Stimulated activated CD8-positive, alpha-beta memory T cell treated with anti-CD3 and anti-CD28 coated beads, Interleukin-15, amount 100 ng/mL, for 48 hours (primary cell): ENCODE data around the gene CDC5L.

ENCODE experiments used
- DNase-seq, 2 donors: peaks; one replicate each; pipeline ENCODE4 v3.0.0-alpha.2; 2020; ENCODE audit warnings: low read depth in 2 of 2

CDC5L gene

DNA sequence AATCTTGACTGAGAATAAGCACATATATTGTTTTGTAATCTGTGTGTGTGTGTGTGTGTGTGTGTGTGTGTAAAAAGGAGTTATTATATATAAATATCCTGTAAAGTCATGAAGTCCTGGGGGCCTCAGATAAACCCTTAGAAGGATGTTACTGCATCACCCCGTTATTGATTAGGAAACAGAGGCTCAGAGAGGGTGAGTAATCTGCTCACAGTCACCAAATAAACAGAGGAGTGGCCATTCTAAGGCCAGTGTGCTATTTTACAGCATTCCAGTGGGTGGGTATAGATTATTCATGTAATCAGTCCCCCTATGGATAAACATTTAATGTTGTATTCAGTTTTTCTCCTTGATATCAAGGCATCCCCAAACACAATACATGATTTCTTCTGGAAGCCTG, 87.1 kb downstream of the CDC5L start:
- DNase-seq, result no peak

DNA sequence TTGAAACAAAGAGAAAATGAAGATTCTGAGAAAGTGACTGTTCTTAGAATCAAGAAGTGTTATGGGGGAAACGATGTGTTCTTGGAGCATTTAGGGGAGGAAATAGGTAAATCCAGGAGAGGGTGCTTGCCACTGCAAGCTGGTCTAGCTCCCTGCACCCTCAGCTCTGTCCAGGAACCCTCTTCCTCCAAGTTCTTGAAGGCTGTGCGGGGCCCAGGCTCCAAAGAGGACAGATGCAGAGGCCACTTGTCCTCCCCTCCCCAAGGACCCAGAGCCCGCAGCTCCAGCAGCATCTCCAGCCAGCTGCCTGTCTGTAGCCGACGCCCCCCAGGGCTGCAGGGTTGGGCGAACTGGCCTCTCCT, 87.9 kb downstream of the CDC5L start:
- DNase-seq, result no peak

DNA sequence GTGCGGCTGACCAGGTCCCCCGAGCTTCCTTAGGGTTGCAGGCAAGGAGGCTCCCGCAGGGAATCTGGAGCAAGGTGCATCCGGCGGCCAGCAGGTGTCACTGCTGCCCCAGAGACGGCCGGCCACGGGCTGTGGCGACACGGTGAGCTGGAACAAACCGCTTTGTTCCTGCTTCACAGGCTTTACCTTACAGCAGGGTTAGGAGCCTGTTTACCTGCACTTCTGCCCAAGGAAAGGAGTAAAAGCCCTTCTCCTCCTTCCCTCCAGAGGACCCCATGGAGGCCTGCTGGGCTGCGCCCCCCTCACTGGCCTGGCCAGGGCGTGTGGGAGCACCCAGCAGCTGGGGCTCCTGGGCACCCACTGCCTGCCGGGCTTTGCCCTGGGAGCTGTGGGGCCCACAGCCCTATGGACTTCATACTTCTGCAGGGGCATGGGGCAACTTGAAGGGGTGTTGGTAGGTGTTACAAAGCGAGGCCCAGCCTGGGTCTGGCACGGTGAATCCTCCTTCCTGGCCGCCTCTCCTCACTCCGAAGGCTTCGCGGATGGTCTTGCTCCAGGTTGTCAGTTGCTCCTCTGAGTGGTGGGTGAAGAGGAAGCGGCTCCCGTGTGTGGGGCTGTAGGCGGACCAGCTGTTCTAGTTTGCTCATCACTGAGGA, 88.4 kb downstream of the CDC5L start:
- peak; percentile 53 to 54 for DNase-seq

DNA sequence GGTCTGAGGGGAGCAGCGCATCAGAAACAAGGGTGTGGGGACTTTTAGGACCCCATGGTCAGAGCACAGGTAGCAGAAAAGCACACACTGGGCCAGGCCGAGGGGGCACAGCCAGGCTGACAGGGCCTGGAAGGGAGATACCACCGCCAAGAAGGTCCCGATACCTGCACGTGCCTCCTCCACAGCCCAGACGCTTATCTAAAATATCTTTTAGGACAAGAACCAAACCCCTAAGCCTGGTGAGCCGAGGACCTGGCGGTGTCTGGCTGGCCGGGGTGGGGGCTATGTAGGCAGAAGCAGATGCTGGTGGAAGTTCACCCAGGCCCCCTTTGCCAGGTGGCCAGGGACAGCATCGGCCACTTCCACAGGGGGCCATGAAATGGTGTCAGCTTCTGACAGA, 89.3 kb downstream of the CDC5L start:
- no peak for DNase-seq

DNA sequence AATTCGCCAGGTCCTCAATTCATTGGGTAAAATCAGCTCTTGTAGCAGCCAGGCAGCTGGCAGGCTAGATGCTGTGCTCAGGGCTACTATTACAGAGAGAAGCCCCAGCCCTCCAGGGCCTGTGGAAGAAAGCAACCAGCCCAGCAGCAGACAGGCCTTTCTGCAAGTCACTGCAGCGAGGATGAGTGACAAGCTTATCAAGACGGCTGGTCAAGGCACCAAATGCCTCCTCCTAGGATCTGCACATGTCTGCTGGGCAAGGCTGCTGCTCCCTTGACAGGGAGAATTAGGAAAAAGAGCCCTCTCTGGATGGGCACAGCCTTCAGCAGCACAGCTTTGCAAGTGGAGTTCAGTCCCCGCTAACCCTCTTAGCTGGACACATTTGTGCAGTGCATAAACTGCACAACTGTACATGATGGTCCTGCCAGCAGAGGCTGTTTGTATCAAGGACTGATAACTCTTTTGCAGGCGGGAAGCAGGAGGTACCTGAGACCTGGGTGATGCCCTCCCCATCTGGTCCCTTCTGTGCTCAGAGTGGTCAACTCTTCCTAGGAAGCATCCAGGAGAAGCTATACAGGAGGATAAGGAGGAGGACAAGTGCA, 89.9 kb downstream of the CDC5L start:
- no peak for DNase-seq

DNA sequence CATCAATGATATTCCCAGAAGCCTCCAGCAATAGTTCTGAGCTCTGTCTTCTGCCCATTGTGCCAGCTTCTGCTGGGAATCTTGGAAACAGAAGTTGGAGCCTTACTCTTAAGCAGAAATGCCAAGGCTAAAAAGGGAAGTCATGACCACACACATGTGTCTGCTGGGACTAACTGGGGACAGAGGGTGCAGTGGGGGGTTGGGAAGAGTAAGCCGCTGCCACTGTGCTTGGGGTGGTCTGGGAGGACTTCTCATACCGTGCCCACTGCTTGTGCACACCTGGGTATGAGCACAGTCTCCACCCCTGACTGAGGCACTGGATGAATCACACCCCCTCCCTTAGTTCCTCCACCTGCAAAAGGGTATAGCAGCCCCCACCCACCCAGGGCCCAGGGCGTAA, 90.7 kb downstream of the CDC5L start:
- DNase-seq, result no peak

DNA sequence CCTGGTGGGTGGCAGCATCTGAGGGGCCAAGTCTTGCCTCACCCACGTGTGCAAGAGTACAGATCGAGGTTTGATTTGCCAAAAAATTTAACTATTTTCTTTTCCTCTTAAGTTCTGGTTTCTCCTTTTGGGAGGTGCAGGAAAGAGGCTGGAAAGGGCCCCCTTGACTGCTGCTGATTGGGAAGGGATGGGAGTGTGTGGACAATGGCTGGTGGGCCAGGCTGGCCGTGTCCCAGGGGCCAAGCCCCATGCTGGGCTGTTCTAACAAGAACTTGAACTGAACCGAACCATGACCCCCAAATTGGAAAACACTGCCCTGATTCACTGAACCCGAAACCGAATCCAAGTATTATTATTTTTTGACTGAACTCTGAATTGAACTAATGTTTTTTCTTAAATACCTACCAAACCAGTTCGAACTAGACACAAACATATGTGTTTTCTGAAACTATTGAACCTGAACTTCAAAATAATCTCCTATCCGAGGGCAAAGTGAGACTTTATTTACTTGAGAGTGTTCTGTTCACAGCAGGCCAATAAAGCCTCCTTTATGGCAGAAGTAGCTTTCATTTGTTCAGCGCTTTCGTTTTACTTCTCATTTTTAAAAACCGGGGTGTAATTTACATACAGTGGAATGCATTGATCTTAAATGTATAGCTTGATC, 91.2 kb downstream of the CDC5L start:
- no peak for DNase-seq

DNA sequence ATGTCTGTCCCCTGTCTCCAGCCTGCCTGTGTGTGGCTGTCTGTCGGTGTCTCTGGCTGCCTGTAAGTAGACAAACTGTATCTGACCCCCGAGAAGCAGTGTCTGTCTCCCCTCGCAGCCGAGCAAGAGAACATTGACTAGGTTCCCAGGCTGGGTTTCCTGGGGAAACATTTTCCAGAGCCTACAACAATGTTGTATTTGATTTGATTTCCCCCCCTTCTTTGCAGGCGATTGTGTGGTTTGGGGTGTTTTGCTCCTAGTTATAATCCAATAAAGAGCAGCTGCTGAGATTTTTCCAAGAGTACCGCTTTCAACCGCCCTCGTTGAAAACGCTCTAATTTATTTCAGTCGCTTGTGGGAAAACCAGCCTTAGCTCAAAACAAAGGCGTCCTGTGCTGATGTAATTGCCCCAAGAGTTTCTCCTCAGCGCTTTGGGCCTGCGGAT, 92.6 kb downstream of the CDC5L start:
- DNase-seq, result no peak

DNA sequence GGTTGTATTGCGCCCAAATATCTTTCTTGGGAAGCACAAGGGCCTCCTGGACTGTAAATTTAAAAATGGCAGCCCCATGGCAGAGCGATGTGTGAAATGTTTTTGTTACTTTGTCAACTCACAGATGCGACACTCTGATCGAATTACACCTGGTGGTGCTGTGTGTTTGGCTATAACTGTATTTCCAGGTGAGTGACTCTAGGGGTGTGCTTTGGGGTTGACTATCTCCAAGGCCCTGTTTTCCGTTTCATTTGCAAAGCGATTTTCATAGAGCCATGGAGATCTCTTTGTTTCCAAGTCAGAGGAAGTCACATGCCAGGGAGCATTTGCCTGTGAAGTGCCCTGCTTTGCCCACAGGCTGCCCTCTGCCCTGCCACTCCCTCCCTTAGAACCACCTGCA, 93.5 kb downstream of the CDC5L start:
- no peak for DNase-seq

DNA sequence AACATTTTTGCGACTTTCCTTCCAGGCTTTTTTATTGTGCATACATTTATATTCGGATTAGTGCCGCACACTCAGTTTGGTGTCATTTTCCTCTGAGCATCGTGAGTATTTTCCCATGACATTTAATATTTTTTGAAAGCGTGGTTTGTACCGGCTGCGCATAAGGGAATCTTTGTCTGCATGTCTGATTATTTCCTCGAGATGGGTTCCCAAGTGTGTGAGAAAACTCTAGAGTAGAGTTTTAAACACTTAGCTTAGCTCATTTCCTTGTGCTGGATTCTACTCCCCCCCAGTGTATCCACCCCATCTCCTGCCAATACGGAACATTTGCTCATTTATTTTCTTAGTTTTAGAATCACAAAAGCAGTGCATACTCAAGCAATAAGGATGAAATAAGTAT, 94.3 kb downstream of the CDC5L start:
- DNase-seq, result no peak

DNA sequence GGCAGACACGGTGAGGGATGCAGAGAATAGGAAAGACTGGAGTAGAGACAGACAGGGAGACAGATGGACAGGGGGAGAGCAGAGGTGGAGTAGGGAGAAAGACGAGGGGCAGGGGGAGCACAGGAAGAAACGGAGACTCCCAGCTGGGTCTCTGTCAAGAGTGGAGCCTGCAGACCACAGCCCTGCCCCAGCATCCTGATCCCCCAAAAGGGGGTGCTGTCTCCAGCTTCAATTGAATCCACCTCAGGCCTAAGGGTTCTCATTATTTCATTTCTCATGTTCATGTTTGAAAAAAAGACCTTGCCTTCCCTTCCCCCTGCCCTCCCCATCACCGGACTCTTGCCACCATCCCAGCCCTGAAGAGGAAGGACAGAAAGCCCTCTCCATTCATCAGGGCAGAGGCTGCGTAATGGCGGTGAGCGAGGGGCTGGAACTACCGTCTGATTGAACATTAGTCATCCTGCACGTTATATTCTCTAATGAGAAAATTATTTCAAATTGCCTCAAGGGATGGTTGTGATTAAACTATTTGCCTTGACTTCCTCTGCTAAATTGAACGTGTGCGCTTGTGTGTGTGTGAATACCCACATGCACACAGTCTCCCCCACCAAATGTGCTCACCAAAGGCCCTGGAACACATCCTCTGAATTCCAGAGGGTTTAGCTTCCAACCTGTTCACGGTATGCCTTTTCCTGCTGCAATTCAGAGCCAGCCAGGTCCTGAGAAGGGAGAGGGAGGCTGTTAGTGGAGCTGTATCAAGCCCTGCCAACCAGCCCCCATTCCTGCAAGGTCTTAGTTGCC, 98.3 kb downstream of the CDC5L start:
- no peak for DNase-seq

DNA sequence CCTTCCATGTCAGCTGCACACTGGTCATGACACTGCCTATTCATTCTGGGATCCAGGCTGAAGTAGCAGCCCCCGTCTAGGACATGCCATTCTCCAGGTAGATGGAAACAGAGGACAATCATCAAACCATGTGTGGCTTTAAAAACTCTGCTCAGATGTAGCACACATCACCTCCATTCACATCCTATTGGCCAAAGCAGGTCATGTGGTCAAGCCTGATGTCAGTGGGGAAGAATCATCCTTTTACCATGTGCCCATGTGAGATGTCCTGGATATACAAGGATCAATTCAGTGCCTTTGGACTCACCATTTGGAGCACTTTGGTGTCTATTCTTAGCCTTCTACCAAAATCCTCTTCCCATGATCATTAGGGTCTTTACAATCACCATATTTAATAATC, 99.5 kb downstream of the CDC5L start:
- DNase-seq, result no peak

DNA sequence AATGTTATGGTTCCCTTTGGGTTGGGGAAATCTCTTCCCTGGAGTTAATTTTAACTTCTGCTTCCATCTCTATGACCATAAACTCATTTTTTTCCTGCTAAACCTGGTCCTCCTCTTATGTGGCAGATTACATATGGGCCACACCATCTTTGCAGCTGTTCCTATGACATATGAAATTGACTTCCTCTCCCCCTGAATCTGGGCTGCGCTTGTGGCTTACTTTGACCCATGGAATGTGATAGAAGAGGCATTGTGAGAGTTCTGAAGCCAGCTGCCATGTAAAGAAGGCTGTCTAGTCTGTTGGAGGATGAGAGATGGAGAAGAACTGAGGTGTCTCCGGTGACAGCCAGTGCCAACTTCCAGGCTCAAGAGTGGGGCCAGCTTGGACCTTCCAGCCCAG, 100.1 kb downstream of the CDC5L start:
- no peak for DNase-seq

DNA sequence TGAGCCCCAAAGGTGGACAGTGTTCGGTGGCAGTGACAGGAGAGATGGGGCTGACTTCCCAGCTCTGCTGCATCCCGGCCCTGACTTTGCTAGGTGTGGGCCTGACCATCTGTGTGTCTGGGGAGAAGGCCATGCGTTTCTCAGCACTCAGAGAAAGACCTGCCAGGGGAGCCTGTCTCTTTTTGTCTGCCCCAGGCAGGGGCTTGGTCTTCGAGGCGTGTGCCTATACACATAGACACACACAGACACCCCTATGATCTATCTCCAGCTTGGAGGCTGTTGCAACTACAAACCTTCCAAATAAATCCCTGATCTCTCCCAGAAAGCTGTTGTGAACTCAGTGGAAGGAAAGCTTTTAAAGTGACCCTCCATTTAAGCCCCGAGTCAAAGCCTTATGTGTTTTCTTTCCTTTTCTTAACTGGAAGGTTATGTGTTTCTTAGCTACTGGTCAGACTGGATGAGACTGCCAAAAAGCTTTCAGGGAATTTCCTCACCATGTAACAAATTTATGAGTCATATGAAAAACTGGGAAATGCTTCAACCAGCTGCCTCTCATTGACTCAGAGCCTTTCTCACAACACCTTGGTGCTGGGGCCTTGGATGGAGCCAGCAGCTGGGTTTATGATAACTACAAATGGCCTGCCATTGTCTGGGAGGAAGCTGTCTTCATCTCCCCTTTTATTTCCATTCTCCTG, 102.6 kb downstream of the CDC5L start:
- DNase-seq, result no peak

DNA sequence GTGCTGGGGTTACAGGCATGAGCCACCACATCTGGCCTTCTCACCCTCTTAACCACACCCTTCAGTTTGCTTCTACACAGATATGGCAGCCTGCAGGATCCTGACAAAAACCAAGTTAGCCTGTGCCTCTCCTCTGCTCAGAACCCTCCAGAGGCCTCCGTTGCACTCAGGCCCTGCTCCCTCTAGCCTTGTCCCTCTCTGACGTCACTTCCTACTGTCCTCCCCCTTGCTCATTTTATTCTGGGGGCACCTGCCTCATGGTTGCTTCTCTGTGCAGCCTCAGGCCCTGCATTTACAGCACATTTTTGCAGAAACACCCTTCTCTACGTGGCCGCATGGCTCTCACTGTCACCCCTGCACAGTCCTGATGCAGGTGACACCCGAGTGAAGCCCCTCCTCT, 105.6 kb downstream of the CDC5L start:
- no peak for DNase-seq

DNA sequence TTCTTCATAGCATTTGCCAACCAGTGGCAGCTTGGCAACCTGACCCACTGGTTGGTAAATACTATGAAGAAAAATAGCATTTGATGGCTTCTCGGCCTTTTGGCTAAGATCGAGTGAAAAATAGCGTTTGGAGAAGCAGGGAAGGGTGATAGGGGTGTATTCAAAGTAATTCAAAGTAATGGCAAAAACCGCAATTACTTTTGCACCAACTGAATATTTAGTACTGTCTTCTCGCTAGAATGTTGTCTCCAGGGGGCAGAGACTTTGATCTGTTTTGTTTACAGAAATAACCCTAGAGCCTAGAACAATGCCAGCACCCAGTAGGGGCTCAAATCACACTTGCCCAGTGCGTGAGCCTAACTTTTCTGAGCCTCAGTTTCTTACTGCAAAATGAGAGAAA, 106.1 kb downstream of the CDC5L start:
- DNase-seq, result no peak

DNA sequence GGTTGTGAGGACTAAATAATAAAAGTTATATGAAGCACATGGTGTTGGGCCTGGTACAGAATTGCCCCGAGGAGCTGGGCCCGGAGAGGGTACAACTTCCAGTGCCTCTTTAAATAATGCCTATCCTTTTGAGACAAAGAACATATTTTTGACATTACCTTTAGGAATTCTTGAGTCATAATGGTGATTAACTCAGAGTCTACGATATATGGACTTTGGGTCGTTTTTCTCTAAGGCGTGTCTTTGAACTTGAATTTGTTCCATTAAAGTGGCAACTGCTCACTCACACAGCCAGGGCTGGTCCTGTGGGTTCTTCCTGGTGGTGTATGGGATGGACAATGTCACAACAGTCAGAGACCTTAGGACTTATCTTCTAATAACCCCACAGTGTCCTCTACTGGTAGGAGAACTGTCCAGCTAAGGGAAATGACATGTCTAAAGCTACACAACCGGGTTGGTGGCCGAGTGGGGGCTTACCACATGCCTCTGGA, 106.5 kb downstream of the CDC5L start:
- DNase-seq, result no peak

DNA sequence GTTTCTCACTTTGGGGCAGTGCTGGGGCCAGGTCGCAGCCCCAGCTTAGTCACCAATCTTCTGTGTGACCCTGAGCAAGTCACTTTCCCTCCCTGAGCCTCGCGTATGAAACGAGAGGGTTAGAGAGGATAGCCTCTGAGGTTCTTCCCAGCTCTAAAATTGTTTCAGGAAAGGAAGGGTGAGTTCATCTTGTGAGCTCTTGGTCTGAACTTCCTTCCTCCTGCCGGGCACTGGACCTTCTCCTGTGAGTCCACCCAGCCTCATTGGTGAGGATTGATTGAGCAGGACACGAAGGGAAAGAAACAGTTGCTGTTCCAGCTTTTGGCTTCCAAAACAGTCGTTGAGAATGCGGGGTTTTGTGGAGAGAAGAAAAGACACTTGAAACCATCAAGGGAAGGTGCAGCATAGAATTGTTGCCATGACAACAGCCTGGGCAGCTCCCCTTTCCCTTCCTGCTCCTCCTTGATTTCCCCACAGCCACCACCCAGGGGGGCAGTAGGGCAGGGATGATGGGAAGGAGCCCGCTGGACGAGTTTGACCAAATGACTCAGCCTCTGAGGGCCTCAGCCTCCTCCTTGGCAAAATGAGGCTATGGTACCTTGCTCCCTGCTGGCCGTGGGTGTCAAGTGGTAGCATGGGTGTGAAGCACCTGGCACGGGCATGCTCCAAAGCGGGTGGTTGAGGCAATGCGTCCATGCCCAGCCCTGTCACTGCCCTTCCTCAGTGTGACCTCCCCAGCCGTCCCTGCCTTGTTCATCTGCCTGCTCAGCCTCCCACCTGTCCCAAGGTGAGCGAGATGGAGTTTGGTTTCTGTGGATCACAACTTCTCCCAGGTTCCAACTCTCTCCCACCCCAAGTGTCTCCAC, 107.8 kb downstream of the CDC5L start:
- DNase-seq, result no peak

DNA sequence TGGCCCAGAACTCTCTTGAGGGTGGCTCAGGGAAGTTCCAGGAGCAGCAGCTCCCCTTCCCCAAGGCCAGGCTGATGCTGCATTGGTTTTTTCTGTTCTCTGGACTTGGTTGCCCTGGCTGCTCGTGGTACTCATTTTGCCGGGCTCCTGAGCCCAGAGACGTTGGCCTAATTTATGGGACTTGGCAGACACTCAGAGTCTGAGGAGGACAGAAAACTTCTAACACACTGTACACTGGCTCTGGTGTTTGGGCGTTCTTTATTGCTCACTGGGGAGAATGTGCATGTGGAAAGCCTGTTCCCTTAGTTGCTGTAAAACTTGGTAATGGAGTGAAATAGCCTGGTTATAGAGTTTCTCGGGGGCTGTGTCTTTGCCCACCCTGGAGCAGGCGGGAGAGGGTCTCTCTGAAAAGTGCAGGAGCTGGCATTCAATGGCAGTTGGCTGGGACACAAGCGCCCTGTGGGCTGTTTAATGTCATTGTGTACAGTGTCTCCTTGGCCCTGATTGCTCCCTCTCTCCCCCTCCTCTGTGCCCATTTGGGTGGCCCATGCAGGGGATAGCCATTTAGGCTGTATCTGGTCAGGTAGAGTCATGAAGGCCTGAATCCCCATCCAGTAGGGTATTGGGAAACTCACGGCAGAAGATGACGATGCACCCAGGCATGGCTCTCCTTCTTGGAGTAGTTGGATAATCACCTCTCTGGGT, 109.3 kb downstream of the CDC5L start:
- DNase-seq, result no peak

DNA sequence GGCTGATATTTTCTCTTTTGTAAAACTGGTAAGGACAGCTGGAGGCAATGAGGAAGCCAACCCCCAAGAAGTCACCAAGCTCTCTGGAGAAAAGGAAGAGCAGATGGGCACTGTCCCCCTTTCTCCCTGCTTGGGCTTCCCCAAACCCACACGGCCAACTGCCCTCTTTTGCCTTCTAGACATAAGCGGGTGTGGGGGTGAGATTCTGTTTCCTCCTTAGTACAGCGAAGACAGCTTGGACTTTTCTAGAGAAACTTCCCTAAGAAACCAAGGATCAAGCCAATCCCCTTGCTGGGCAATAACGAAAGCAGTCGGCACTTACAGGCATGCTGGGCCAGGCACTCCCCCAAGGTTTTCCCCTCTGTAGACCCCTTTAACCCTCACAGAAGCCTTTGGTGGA, 110.3 kb downstream of the CDC5L start:
- DNase-seq, result no peak
